ENCODE measurements around the gene RPLP1. TPM values are rescaled to one million over a fixed set of nuclear protein-coding genes. Genes with fewer than 3 reads are reported as not detected.

Gene RPLP1
- total RNA-seq, 4 donors from 2014 or later = 245 to 770 (median 386) TPM

- TF ChIP-seq POLR2A (IDR thresholded peaks at IDR 0.05) (no peak), CTCF (IDR thresholded peaks at IDR 0.05) (no peak)
- H3K4me3 ChIP-seq = peak overlapping the region; percentile 60 to 98 (median 82)
- peaks cover 0 to 24% (median 0%) of the 10 kb centered on the region in 3 donors for H3K36me3 ChIP-seq
- H3K27me3 ChIP-seq = no peaks in the 10 kb centered on the region
- H3K4me1 ChIP-seq = peaks cover 0 to 18% (median 6%) of the 10 kb centered on the region in 4 donors
- DNase-seq = peak in 1 of 3 donors; percentile 36
- peak overlapping the region; percentile 84 to 97 (median 92) for H3K27ac ChIP-seq
- H3K9me3 ChIP-seq = no peaks in the 10 kb centered on the region
Observed at GRCh38 chr15:69451951-69452691, 497 bp upstream of the RPLP1 start.

GRCh38 chr15:69454953-69455352, 2.3 kb downstream of the RPLP1 start:
- no peak for DNase-seq
- H3K4me3 ChIP-seq = peak overlapping the region in 1 of 4 donors; percentile 60
- no peaks in the 10 kb centered on the region for H3K27me3 ChIP-seq
- no peak overlapping the region for H3K27ac ChIP-seq
- H3K4me1 ChIP-seq = peaks cover 0 to 18% (median 6%) of the 10 kb centered on the region in 4 donors
- H3K9me3 ChIP-seq = no peaks in the 10 kb centered on the region
- TF ChIP-seq CTCF (IDR thresholded peaks at IDR 0.05) = no peak
- no peak for TF ChIP-seq POLR2A (IDR thresholded peaks at IDR 0.05)
- peaks cover 0 to 31% (median 0%) of the 10 kb centered on the region in 3 donors for H3K36me3 ChIP-seq

- no peak overlapping the region for H3K27ac ChIP-seq
- TF ChIP-seq POLR2A (IDR thresholded peaks at IDR 0.05) (no peak), CTCF (IDR thresholded peaks at IDR 0.05) (no peak)
- no peak overlapping the region for H3K4me3 ChIP-seq
Observed at GRCh38 chr15:69456208-69457166, 3.9 kb downstream of the RPLP1 start.

GRCh38 chr15:69457304-69458280, 5.0 kb downstream of the RPLP1 start:
- H3K4me1 ChIP-seq = peaks cover 0 to 33% (median 6%) of the 10 kb centered on the region in 4 donors
- H3K27me3 ChIP-seq = no peaks in the 10 kb centered on the region
- no peaks in the 10 kb centered on the region for H3K9me3 ChIP-seq
- no peak overlapping the region for H3K4me3 ChIP-seq
- no peak for DNase-seq
- H3K36me3 ChIP-seq = peaks cover 0 to 31% (median 0%) of the 10 kb centered on the region in 3 donors
- TF ChIP-seq POLR2A (IDR thresholded peaks at IDR 0.05) = no peak
- TF ChIP-seq CTCF (IDR thresholded peaks at IDR 0.05) = no peak
- H3K27ac ChIP-seq = no peak overlapping the region

More at GRCh38 chr15:69456208-69457166, 3.9 kb downstream of the RPLP1 start:
- H3K27me3 ChIP-seq = no peaks in the 10 kb centered on the region
- no peak for DNase-seq
- H3K4me1 ChIP-seq = peaks cover 0 to 25% (median 6%) of the 10 kb centered on the region in 4 donors
- H3K9me3 ChIP-seq = no peaks in the 10 kb centered on the region
- H3K36me3 ChIP-seq = peaks cover 0 to 31% (median 0%) of the 10 kb centered on the region in 3 donors
